HS-27A (cell line): ENCODE data around the gene KIF3B.
"Not testable (repeated sequence)": the region's sequence is repeated elsewhere in the genome, so short reads cannot be mapped to it uniquely, and the experiment has no call there.

Experiments
- DNase-seq: peaks from one replicate; pipeline ENCODE4 v3.0.0-alpha.2; 2012; ENCODE audit warnings: low read depth, missing footprints

Gene KIF3B

DNA sequence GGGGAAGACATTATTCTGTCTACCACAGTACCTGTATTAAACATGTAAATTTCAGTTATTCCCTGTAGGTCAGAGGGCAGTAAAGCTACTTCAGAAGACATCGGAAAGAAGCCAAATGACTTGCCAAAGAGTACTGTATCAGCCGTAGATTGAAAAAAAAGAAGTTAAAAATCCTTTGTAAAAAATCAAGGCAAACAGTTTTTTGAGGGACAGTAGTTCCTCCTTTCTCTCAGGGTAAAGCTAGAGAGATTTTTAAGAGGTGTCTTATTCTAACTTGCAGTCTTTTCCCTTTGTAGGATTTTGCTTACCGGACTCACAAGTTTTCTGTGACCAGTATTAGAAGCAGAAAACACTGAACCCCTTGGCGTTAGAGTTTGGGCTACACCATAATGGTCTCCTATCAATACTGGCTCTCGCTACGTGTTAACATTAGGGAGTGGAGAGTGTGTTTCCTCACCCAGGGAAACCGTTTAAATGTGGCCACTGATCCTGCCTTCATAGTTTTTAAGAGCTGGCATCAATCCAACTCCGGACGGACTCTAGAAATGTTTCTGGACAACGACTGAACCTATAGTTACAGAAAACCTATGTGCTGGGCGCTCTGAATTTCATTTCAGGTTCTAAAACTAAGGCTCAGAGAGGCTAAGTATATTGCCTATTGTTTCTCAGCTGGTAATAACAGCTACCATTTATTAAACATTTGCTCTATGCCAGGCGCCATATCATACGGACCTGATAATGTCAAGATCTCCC is 79.3 kb downstream of the KIF3B start:
- no peak for DNase-seq

- DNase-seq: no peak
Measured at GRCh38 chr20:32357375-32357868, 80.0 kb downstream of the KIF3B start.

DNA sequence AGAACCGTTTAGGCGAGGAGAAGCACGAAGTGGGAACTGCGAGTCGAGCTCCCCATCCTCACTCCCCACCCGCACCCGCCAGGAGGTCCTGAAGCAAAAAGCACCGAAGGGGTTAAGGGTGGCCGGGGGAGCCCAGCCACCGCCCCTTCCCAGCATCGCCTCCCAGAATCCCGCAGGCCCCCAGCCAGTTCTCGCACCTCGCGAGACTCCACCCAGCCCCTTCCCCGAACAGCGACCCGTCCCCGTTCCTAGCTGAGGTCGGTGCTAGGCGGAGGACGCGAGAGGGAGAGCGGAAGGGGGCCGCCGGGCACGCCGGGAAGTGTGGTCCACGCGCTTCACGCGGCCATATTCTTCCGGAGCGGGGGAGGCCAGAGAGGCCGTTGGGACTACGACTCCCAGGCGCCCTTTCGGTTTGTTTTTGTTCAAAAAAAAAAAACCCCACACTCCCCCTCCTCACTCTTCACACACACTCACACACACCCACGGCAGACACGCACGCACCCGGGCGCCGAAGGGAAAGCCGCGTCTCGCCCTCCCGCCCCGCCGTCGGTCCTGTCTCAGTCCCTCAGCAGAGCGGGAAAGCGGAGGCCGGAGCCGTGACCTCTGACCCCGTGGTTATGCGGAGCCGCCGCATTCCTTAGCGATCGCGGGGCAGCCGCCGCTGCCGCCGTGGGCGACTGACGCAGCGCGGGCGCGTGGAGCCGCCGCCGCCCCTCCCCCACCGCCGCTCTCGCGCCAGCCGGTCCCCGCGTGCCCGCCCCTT is 80.6 kb downstream of the KIF3B start, which contains the start of gene ASXL1:
TSS of gene ASXL1 (plus strand) at position 463 of the 763 bp plus-strand sequence. CDS start 445 bp downstream, outside the sequence.
- DNase-seq: peak; percentile 94

- DNase-seq: no peak
Measured at GRCh38 chr20:32358632-32358882, 81.1 kb downstream of the KIF3B start.

DNA sequence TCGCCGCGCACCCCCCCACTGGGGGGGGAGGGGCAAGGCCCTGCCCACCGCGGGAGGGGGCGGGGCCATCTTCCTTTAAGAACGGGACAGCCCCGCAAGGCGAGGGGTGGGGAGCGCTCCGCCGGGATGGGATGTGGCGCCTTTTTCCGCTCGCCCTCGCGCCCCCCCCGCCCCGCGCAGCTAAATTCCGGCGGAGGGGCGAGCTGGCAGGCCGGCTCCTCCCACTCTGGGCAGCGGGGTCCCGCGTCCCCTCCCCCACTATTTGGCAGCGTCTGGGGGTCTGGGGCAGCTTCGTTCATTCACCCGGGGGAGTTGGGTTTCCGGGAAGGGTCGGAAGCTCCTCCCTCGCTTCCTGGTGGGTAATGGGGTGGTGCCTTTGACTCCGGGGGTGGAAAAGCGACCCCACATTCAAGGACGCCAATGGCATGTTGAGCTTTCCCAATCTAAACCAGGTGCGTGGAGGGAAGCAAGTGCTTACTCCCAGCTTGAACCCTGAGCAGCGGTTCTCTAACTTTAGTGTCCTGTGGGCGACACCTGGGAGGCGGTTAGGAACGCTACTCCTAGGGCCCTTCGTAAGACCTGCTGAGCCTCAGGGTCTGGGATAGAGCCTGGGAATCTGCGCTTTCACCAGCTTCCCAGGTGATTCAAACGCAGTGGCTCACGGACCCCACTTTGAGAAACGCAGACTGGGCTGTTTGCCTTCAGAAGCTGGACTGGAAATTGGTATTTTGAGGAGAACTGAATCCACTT is 81.6 kb downstream of the KIF3B start:
- DNase-seq: no peak

DNA sequence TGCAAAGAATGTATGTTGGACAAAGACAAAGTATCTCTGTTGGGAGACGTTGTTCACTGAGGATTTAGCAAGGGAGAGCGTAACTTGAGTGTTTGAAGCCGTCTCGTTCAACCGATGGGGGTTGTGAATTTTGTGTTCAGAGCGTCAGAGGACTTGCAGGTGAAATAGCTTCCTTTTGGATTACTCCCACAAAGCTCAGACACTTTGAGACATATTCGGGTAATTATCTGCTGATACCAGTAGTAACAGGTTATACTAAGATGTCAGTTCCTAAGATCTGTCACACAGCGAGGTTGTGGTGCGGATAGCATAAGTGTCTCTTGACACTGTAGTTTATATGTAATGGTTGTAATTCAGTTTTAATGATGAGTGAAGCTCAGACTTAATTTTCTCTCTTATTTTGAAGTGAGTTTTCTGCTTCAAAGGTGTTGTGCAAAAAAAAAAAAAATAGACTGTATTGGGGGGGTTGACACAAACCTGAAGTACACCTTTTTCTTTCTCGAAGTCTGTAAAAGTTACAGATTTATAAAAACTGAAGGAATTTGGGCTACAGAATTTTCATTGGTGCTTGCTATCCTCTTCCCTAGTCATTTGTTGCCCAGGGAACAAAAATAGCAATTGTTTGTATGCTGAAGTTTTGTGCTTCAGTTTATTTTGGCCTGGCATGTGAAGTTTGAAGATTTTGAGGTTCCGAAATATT is 82.3 kb downstream of the KIF3B start:
- no peak for DNase-seq

GRCh38 chr20:32360333-32360634 is 82.8 kb downstream of the KIF3B start:
- DNase-seq: no peak

- DNase-seq: no peak
Measured at GRCh38 chr20:32362901-32363364, 85.5 kb downstream of the KIF3B start.

DNA sequence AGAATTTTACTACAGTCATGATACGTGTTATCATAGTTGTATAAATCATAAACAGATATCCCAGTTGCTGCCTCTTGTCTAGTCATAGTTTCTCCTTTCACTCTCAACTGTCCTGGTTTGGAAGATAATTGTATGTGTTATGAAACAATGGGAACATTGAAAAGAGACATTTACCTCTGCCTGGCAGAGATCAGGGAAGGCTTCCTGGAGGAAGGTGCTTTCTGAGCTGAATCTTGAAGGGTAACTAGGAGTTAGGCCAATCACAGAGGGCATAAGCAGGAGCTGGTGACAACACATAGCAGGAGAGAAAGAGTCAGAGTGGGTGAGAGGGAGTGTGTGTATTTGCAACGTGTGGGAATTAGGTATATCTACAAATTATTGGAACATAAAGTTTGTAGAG is 86.0 kb downstream of the KIF3B start:
- no peak for DNase-seq

DNA sequence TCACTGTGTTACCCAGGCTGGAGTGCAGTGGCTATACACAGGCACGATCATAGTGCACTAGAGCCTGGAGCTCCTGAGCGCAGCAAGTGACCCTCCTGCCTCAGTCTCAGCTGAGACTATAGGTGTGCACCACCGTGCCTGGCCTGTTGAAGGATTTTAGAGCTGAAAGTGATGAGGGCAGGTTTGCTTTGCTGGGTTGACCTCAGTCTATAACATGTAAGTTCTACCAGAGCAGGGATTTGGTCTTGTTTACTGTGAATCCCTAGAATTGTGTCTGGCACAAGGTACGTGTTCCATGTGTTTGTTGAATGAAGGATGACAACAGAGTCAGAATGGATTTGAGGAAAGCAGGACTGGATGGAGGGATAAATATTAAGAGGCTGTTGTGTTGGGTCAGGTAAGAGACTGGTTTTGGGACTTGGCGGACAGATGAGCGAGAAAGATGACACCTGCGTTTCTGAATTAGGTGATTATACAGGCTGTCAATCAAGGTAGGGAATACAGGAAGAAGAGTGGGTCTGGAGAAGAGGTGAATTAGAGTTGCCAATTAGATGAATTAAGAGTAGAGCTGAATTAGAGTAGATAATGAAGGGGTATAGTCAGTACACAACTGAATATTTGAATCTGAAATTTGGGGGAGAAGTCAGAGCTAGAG is 87.2 kb downstream of the KIF3B start:
- DNase-seq: no peak

GRCh38 chr20:32365564-32365963 is 88.1 kb downstream of the KIF3B start:
- no peak for DNase-seq

- no peak for DNase-seq
Measured at GRCh38 chr20:32366380-32366779, 88.9 kb downstream of the KIF3B start.

DNA sequence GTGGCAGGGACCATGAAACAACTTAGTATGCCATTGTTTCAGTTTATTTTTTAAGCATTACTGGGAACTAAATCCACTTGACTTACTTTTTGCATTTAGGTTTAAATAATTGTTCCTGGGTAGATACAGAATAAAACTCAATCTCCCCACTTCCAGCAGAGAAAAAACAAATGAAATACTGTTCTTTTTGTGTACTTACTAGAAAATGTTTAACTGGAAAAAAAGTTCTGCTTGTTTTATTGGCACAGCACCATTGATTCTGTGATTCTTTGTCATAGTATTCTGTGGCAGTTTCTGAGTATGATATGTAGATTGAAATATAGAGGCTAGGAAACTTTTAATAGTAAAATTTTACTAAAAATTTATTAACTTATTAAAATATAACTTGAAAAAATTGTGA is 90.9 kb downstream of the KIF3B start:
- no peak for DNase-seq

GRCh38 chr20:32368925-32369324 is 91.5 kb downstream of the KIF3B start:
- DNase-seq: no peak

- no peak for DNase-seq
Measured at GRCh38 chr20:32370897-32371296, 93.4 kb downstream of the KIF3B start.

- no peak for DNase-seq
Measured at GRCh38 chr20:32378461-32378860, 101.0 kb downstream of the KIF3B start.

- not testable (repeated sequence) for DNase-seq
Measured at GRCh38 chr20:32380037-32380436, 102.6 kb downstream of the KIF3B start.

DNA sequence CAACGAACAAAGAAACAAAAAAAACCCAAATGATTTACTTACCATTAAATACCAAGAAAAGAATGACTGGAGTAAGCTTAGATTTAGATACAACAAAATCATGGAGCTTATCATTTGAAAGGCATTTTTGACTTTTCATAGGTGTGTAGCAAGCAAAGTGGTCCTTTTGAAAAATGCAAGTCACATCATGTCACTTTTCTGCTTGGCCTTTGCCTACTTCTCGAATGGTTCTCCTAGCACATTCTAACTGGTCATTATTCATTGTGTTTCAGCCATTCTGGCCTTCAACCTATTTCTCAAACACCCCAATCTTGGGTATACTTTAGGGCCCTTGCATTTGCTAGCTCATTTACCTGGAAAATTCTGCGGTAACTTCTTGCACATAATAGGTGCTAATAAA is 103.3 kb downstream of the KIF3B start:
- no peak for DNase-seq

GRCh38 chr20:32382102-32382950 is 104.9 kb downstream of the KIF3B start:
- DNase-seq: no peak

GRCh38 chr20:32383441-32383840 is 106.0 kb downstream of the KIF3B start:
- DNase-seq: not testable (repeated sequence)
